ENCODE results near the gene CNTRL.

CNTRL gene

GRCh38 chr9:121182101-121182836 is 107.5 kb downstream of the CNTRL start:
- no peak for DNase-seq

- no peak for DNase-seq
These were observed 108.2 kb downstream of the CNTRL start for GRCh38 chr9:121182989-121183388.

- no peak for DNase-seq
These were observed 109.1 kb downstream of the CNTRL start for GRCh38 chr9:121183666-121184423.

DNA sequence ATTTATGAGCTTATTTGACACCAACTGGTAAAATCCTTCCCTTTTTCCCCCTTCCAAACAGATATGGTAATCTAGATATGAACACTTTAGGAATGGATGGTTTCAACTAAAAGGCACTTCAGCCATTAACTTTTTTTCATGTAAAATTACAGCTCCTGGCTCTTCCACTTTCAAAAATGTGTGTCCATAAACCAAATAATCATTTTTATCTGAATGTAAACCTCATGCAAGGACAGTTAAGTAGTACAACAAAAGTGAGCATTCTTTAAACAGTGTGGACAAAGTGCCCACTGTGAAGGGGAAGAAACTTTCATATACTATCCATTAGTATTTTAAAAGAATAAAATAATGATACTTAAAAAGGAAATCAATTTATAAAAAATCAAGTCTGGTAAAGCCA is 109.7 kb downstream of the CNTRL start:
- no peak for DNase-seq

DNA sequence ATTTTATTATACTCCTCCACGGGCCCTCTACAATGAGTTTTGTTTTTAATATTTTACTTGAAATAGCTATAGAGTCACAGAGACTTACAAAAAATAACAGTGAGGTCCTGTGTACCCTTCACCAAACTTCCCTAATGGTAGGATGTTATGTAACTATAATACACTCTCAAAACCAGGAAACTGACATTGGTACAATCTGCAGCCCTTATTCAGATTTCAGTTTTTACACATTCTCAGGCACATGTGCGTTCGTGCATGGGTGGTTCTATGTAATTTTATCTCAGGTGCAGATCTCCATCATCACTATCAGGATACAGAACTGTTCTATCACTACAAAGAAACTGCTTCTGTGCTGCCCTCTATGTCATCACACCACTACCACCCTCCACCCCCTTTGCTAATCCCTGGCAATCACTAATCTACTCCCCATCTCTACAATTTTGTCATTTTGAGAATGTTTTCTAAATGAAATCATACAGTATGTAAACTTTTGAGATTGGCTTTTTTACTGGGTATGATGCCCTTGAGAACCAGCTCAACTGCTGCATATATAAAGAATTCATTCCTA is 110.5 kb downstream of the CNTRL start:
- DNase-seq: no peak

DNA sequence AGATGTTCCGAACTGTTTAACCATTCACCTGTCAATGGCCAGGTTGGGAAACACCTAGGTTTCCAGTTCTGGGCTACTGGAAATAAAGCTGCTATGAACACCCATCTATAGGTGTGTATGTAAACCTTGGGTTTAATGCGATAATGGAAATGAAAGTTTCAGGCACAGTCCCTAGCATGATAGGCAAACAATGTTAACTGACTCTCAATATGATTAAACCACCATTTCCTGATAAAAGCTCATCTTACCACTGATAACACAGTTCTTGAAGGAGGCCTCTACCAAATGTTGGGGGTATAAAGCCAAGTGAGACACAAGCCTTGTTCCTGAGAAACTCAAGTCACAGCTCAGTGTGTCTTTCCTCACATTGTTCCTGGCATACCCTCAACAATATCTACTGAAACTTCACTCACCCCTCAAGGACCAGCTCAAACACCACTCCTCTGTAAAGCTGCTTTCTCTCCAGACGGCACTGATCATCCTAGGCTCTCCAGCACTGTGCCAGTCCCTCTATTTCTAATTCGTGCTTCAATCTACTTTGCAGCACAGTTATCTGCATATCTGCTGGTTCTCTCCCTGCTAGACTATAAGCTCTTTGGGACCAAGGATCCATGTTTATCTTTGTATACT is 111.1 kb downstream of the CNTRL start:
- DNase-seq: no peak

DNA sequence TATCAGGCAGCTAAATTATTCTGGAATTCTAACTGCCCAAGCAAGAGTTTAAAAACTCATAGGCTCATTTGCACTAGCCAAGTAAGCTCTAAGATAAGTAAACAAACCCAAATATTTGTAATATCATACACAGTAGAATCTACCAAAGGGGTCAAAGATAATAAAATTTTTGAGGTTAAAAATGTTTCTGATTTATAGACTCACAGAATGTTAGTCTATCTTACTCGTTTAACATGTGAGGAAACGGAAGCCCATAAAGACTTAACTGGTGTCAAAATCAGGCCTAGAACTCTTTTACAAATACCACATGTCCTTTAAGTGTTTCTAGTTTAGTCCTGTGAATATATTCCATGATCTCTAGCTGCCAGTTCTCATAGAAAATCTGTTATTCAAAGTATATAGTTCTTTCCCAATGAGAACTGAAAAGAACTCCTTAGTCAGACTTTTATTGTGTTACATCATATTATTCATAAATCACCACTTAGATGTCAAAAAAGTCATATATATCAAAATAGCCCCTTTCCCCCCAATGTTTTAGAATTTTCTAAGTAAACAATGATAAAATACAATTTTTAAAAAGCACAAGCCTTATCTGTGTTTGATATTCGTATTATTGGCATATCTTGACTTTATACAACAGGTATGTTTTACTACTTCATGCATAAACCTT is 113.0 kb downstream of the CNTRL start:
- DNase-seq: no peak

DNA sequence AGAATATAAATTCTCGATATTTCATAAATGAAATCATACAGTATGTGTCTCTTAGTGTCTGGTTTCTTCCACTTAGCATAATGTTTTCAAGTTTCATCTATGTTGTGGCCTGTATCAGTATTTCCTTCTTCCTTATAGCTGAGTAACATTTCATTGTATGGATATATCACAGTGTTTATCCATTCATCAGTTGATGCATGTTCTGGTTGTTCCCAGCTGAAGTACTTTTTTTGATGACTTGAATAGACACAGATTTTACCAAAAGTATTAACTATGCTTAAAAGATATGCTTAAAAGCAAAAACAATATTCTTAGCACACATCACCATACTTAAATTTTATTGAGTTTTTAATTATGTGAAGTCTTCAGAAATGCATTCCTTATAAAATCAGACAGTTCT is 114.3 kb downstream of the CNTRL start:
- no peak for DNase-seq

DNA sequence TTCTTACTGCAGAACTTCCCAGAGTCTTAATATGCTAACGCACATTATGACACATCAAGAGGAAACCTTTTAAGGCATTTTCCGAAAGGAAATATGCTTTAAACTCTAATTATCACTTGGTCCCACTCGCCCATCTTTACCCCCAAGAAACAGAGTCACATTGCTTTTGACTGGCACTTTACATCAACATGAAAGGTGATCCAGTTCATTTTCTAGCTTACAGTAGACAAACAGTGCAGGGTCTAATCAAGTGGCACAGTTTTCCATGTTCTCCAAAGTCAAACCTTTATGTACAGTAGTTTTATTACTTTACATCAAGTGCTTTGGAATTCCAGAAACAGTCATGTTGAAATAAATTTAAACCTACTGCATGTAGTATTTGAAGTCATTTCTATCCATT is 114.9 kb downstream of the CNTRL start:
- DNase-seq: no peak

DNA sequence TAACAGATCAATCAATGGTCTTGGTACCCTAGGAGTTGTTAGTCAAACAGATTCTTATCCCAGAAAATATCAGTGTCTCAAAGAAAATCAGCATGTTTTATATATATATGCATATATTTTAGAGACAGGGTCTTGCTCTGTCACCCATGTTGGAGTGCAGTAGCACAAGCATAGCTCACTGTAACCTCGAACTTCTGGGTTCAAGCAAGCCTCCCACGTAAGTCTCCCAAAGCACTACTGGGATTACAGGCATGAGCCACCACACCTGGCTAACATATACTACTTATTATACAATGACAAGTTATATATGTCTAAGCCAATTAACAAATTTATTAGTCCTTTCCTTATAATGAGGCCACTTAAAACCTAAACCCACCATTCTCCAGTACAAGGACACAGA is 116.5 kb downstream of the CNTRL start:
- no peak for DNase-seq

- DNase-seq: no peak
These were observed 117.8 kb downstream of the CNTRL start for GRCh38 chr9:121192518-121192917.

- no peak for DNase-seq
These were observed 118.3 kb downstream of the CNTRL start for GRCh38 chr9:121192959-121193640.

DNA sequence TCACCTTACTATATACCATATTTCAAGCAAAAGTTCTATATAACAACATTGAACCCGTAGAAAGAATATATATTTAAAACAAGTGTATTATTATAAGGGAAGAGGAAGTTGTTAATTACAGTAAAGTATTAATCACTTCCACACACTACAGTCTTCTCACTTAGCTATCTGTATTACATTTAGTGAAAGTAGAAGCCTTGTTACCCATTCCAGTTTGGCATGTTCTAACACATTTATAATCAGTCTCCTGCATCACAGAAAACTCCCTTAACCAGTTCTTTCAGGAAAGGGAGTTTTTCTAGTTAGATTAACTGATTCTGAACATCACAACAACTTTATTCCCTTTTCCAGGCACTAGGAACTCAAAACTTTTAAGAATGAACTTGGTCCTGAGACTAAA is 120.0 kb downstream of the CNTRL start:
- DNase-seq: no peak

DNA sequence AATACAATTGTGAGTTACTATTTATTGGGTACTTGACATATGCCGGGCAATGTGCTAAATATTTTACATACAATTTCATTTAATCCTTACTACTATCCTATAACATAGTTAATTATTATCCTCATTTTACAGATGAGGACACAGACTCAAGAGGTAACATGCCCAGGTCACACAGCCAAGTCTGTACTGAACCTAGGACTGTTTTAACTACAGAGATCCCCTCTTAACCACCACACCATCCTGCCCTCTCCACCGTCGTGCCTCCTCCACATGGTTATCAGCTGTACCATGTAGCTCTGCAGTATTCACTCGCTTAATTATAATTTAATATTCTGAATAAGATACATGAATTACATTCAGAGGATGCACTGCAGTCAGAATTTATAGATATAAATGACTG is 121.6 kb downstream of the CNTRL start:
- no peak for DNase-seq

DNA sequence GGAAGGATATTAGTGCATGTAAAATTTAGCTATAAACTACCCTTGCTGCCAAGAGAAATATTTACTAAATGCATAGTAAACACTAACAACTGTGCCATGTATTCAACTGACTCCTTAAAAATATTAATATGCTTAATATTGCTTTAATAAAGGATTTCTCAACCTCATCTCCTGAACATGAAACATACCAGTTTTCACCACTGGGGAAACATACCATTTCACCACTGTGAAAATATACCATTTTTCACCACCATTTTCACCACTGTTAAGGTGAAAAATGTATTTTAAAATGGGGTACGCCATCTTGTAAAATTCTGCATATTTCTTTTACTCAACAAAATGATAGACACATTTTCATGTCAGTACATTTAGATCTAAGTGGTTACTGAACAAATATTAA is 122.4 kb downstream of the CNTRL start:
- no peak for DNase-seq

DNA sequence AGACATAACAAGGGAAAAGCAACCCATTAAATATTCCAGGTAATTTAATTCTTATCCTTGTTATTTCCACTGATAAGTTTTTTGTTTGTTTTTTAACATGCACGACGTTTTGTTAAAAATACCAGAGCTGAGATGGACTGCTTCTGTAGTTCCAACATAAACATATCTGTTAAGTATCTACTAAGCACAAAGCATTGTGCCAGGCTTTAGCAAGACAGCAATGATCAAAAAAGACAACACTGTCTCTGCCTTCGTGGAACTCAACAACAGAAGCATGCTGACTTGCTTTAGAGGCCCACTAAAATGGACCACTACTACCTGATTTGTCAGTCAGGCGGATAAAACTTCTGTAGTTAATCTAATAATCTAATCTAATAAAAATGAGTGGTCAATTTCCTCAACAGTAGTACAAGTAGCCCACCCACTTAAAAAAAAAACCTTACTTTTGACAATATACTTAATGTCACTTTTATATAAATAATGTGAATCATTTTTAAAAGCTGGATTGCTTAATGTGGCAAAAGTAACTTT is 123.8 kb downstream of the CNTRL start:
- no peak for DNase-seq

DNA sequence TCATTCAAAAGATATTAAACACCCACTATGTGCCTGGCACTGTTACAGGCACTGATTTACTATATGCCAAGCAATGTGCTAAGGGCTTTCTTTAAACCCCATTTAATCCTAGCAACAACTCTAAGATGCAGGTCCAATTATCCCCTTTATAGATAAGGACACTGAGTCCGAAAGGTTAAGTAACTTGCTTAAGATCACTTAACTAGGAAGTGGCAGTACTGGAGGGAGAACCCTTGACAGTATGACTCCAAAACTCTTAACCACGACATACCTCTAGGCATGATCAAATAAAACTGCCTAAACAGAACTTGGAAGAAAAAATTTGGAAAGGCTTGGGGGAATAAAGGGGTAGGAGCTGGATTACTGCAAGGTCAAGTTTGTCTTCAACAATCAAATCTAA is 125.2 kb downstream of the CNTRL start:
- no peak for DNase-seq

GRCh38 chr9:121200356-121200755 is 125.6 kb downstream of the CNTRL start:
- no peak for DNase-seq

DNA sequence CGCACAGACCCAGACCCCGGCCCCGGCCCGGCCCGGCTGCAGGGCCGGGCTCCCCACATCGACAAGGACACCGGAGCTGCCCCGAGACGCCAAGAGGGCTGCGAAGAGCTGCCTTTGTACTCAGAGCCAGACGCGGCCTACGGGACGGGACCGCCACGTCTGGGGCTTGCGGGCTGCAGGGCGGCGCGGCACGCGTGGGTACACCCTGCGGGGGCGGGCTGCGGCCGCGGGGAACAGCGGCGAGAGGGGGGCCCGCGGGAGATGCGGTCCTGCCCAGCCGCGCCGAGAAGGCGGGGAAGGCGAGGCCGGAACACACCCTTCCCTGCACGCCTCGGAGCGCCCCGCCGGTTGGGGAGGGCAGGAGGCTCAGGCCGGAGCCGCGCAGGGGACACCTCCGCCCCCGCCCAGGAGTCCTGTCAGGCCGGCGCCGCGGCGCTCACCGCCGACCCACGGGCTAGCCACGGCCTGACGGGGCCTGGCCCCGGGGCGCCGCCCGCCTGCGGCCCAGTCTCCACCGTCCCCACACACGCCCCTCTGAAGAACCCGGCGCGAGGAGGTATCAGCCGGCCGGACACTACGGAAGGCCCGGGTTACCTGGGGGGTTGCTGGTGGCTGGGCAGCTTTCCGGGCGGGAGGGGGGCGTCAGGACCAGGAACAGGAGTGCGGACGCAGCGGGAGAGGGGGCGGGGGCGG is 126.4 kb downstream of the CNTRL start:
- peak; percentile 47 to 53 for DNase-seq

DNA sequence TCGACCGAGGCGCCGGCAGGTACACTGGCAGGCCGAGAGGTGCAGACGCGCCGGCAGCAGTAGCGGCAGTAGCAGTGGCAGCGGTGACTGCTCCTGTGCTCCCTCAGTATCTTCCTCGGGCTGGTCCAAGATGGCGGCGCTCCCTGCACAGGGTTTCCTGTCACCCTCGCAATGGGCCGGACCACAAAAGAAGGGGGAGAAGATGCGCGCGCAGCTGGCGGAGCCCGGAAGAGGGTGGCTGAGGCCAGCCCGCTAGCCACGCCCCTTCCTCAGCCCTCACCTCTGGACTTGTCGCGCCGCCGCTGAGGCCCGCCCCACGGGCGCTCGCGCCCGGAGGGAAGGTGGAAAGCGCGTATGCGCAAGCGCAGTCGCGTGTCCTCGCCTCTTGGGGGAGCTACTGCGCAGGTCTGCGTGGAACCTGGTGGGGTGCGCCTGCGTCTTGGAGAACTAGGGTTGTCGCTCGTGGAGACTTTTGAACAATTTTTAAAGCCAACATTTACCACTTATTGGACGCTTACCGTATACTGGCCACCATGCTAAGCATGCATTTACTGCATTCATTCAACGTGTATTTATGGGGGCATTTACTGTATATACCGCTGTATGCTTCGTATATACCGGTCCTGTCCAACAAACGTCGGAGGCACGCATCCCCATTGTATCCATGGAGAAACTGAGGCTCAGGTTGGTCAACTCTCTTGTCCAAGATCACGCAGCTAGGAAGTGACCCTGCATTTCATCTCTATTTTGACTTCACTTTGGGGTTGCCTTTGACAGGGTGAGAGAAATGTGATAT is 127.2 kb downstream of the CNTRL start, which contains the start of gene RAB14:
Gene RAB14 (minus strand): TSS at position 132 of the 796 bp plus-strand sequence. CDS start 8,457 bp downstream, outside the sequence.
- DNase-seq: peak; percentile 100

DNA sequence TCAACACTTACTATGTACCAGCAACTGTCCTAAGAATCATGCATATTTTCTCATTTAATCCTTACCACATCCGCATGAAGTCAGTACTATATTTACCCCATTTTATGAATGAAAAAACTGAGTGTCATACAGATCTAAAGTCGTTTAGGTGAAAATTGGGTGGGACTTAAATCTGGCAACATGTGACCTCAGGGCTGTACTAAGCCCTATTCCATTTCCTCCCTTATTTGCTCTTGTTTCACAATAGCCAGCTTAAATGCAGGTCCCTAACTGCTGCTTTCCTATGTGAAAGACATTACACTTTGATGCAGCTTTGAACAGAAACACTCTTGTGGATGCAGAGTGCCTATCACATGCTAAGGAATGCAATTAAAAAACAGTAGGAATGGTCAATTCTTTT is 129.4 kb downstream of the CNTRL start:
- DNase-seq: no peak

Data from stimulated activated CD4-positive, alpha-beta T cell treated with anti-CD3 and anti-CD28 coated beads, Interleukin-2, amount 100 ng/mL, for 24 hours (primary cell).